ENCODE results near the gene MRPS9.

The MRPS9 gene

DNA sequence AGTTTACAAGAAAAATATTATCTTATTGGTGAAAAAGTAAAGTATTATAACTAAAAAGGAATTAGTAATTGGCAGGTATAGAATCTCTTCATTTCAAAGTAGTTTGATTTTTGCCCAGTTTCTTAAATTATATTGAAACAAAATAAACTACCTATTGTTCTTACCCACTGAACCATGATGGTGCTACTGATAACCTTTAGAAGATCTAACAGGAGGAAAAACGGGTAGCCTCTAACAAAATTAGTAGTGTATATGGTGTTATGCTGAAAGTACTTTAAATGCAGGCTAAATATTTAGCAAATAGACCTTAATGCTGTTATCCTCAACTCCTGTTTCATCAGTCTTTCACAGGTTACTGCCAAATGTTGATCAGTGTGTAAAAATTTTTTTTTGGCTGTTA lies 19.1 kb downstream of the MRPS9 start:
- FAIRE-seq (no peak), DNase-seq (ENCODE audit: insufficient read length) (no peak)
- TF ChIP-seq POLR2AphosphoS5 (IDR thresholded peaks at IDR 0.05; ENCODE audit: low read depth, low read length) = no peak
- no peak for TF ChIP-seq TAF1 (IDR thresholded peaks at IDR 0.05; ENCODE audit: borderline replicate concordance, low read depth, low read length)
- no peak for TF ChIP-seq POLR2A (IDR thresholded peaks at IDR 0.05; ENCODE audit: low read depth, low read length)

DNA sequence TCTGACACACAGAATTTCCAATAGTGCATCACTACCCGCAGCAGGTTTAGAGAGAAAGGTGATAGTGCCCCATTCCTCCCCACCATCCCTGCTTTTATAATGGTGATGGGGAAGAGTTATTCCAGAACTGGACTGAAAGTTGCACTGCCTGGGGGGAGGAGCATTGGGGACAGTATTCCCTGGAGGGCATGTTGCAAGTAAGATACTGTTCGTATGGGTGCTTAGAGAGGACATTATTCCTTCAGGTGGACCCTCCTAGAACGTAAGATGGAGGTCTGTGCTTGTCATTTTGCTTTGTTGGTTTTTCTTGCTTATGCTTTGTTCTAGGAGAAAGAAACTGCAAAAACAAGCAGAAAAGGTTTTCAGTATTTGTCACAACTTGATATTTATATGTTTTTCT lies 23.7 kb downstream of the MRPS9 start:
- DNase-seq (ENCODE audit: insufficient read length) (no peak), FAIRE-seq (no peak)
- TF ChIP-seq TAF1 (IDR thresholded peaks at IDR 0.05; ENCODE audit: borderline replicate concordance, low read depth, low read length) = no peak
- TF ChIP-seq POLR2AphosphoS5 (IDR thresholded peaks at IDR 0.05; ENCODE audit: low read depth, low read length) = no peak
- TF ChIP-seq POLR2A (IDR thresholded peaks at IDR 0.05; ENCODE audit: low read depth, low read length) = no peak

DNA sequence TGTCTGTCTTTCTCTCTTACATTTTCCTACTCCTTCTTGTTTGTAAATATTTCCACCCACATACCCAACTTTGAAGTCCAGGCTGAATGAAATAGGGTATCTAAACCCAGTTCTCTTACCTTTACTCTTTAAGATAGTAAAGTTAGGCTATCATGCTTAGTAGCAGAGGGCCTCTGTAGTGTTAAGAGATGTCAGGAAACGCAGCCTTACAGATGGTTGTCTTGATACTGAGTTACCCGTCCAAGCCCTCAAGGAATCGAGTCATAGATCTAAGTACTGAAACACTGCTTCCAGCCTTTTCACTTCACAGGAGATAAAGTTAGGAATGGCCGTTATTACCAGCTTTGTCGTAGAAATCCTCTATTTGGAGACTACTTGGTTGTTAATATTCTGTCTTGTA lies 24.3 kb downstream of the MRPS9 start:
- FAIRE-seq (no peak), DNase-seq (ENCODE audit: insufficient read length) (no peak)

DNA sequence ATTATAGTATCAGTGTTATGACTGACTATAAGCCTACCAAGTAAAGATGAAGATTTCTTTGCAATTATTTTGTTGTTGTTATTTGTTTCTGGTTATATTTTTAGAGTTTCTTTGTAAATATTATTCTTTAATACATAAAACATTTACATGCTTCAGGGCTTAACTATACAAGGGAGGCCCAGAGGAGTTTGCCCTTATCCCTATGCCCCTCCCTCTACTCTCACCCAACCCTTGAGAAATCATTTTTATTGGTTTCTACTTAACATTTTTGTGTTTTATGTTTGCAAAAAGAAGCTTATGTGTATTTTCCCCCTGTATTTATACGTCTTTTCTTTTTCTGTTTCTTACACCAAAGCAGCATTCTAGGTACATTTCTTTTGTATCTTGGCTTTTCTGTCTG lies 30.5 kb downstream of the MRPS9 start:
- FAIRE-seq (no peak), DNase-seq (ENCODE audit: insufficient read length) (no peak)
- TF ChIP-seq POLR2A (IDR thresholded peaks at IDR 0.05; ENCODE audit: low read depth, low read length) = no peak
- TF ChIP-seq POLR2AphosphoS5 (IDR thresholded peaks at IDR 0.05; ENCODE audit: low read depth, low read length) = no peak
- no peak for TF ChIP-seq TAF1 (IDR thresholded peaks at IDR 0.05; ENCODE audit: borderline replicate concordance, low read depth, low read length)

More for the DNA sequence above, 24.3 kb downstream of the MRPS9 start:
- TF ChIP-seq POLR2AphosphoS5 (IDR thresholded peaks at IDR 0.05; ENCODE audit: low read depth, low read length) (no peak), POLR2A (IDR thresholded peaks at IDR 0.05; ENCODE audit: low read depth, low read length) (no peak), TAF1 (IDR thresholded peaks at IDR 0.05; ENCODE audit: borderline replicate concordance, low read depth, low read length) (no peak)

DNA sequence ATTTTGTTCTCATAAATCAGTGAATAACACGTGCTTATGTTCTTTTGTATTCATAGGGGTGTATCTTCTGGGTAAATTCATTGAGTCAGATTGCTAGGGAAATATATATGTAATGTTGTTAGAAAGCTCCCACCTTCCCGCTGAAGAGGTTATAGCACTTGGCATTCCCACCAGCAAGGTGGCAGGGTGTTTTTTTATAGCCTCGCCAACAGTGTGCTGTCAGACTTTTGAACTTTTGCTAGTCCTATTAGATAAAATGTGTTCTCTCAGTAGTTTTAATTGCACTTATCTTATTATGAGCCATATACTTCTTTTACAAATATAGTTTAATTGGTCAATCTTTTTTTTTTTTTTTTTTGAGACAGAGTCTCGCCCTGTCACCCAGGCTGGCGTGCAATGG lies 31.0 kb downstream of the MRPS9 start:
- no peak for TF ChIP-seq TAF1 (IDR thresholded peaks at IDR 0.05; ENCODE audit: borderline replicate concordance, low read depth, low read length)
- TF ChIP-seq POLR2AphosphoS5 (IDR thresholded peaks at IDR 0.05; ENCODE audit: low read depth, low read length) = no peak
- FAIRE-seq = no peak
- no peak for DNase-seq (ENCODE audit: insufficient read length)

DNA sequence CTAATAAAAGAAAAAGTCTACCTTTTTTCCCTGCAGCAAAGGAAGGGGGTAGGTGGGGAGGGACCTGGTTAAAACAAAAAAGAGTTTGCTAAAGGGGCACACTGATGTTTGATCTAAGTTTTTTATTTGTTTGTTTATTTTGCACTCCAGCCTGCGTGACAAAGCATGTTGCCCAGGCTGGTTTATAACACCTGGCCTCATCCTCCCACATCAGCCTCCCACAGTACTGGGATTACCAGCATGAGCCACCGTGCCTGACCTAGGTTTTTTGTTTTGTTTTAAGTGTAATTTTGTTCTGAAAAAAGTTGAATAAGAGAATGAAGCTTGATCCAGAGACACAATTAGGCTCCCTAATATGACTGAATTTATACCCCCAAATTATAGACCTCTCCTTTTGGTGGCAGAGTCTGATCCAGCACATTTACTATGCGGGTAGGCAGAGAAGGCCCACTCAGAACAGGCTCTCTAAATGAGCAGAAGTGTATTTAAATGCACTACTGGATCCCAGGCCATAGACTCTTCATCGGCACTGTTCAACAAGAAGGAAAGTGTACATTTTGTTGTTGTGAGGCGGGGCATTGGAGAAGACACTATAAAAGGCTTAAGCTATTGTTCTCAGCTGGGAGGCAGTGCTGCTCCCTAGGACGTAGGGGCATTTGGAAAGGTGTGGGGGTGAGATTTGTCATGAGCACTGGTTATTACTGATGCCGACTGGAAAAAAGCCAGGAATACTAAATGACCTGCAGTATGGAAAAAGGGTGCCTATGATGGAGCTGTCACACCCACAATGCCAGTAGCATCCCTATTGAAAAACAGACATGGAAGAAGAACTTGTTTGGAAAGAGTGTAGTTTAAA lies 32.4 kb downstream of the MRPS9 start:
- TF ChIP-seq TAF1 (IDR thresholded peaks at IDR 0.05; ENCODE audit: borderline replicate concordance, low read depth, low read length) = no peak
- TF ChIP-seq POLR2A (IDR thresholded peaks at IDR 0.05; ENCODE audit: low read depth, low read length) = no peak
- no peak for TF ChIP-seq POLR2AphosphoS5 (IDR thresholded peaks at IDR 0.05; ENCODE audit: low read depth, low read length)
- no peak for FAIRE-seq
- DNase-seq (ENCODE audit: insufficient read length) = no peak

DNA sequence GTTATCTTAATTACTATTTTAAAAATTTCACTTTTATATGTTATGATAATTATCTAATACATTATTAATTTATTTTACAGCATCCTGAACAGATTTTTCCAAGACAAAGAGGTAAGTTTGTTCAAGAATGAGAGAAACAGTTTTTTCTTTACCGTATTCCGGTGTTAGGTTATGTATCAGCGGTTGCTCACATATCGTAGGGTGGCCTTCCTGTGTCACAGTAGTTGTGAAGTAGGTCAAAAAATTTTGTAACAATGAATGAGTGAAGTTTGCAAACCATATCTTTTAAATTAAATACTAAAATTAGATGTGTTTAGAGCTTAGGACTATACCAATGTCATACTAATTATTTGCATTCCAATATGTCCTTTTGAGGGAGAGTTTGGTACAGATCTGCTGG lies 33.5 kb downstream of the MRPS9 start:
- TF ChIP-seq POLR2AphosphoS5 (IDR thresholded peaks at IDR 0.05; ENCODE audit: low read depth, low read length) (no peak), POLR2A (IDR thresholded peaks at IDR 0.05; ENCODE audit: low read depth, low read length) (no peak), TAF1 (IDR thresholded peaks at IDR 0.05; ENCODE audit: borderline replicate concordance, low read depth, low read length) (no peak)
- DNase-seq (ENCODE audit: insufficient read length) (no peak), FAIRE-seq (no peak)

DNA sequence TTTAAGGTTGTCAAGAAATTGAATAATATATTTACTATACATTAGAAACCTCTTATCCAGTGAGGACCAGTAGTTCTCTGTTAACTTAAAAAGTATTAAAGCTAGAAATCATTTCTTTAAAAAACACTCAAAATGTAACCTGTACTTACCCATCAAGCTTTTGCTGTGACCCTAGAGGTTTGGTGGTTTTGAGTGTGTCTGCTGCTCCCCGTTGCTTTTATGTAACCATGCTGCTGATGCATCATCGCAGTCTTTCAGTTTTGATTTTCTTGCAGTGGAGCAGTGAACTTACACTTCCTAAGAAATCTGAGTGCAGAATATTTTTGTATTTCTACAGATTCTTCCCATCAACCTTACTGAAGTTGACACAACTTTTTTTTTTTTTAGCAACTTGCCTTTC lies 34.2 kb downstream of the MRPS9 start:
- TF ChIP-seq TAF1 (IDR thresholded peaks at IDR 0.05; ENCODE audit: borderline replicate concordance, low read depth, low read length) (no peak), POLR2A (IDR thresholded peaks at IDR 0.05; ENCODE audit: low read depth, low read length) (no peak), POLR2AphosphoS5 (IDR thresholded peaks at IDR 0.05; ENCODE audit: low read depth, low read length) (no peak)
- no peak for DNase-seq (ENCODE audit: insufficient read length)
- FAIRE-seq = peak; percentile 51

DNA sequence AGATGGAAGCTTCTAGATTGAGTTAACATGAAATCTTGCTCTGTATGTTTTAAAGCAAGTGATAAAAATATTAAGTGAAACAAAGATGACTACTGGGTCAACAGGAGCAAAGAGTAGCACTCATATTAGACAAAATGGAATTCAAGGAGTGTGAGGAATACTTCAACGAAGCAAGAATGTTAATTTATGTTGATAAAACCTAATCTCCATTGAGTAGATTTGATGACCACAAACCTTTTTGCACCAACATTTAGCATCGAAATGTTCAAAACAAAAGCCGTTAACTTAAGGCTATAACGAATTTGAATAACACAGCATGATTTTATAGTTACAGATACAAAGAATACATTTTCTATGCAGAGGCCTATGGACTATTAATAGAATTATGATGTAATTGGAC lies 35.7 kb downstream of the MRPS9 start:
- no peak for TF ChIP-seq POLR2AphosphoS5 (IDR thresholded peaks at IDR 0.05; ENCODE audit: low read depth, low read length)
- no peak for TF ChIP-seq TAF1 (IDR thresholded peaks at IDR 0.05; ENCODE audit: borderline replicate concordance, low read depth, low read length)
- no peak for TF ChIP-seq POLR2A (IDR thresholded peaks at IDR 0.05; ENCODE audit: low read depth, low read length)
- no peak for DNase-seq (ENCODE audit: insufficient read length)
- peak; percentile 30 for FAIRE-seq

DNA sequence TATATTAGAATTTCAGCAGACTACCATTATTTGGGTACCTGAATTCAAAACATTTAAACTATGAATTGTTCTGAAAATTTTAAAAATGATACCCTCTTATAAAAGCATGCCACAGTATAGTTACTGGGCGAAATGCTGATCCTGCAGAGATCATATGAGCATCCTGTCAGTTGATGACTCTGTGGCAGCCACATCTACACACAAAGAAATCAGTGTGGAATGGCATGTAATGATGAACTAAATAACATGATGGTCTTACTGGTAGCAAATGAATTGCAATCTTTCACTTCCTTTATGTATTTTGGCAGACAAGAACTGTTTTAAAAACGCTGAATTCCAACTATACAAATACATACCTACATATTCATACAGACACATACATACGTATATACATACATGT lies 38.3 kb downstream of the MRPS9 start:
- no peak for FAIRE-seq

DNA sequence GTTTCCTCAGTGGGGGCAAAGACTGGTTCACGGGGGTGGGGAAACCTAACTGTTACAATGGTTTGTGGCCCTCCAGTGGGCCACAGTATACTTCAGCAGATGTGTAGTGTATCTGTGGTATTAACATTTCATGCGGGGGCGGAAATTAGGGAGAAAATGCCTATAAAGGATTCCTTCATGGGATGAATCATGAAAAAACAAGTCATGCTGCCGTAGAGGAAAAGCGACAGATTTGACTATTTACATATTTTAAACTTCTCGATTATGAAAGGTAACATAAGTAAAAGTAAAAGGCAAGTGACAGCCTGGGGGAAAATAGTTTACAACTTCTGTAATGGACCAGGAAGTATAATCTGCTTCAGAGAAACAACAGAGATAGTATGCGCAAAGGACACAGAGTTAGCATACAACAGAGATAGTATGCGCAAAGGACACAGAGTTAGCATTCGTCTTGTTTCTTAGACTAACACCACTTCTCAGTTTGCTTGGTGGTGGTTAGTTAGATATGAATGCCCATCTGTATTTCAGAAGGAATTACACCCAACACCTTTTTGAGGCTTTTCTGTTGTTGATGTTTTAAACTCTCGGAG lies 41.1 kb downstream of the MRPS9 start:
- DNase-seq (ENCODE audit: insufficient read length) (no peak), FAIRE-seq (no peak)
- TF ChIP-seq TAF1 (IDR thresholded peaks at IDR 0.05; ENCODE audit: borderline replicate concordance, low read depth, low read length) (no peak), POLR2A (IDR thresholded peaks at IDR 0.05; ENCODE audit: low read depth, low read length) (no peak), POLR2AphosphoS5 (IDR thresholded peaks at IDR 0.05; ENCODE audit: low read depth, low read length) (no peak)

More for the DNA sequence above, 38.3 kb downstream of the MRPS9 start:
- DNase-seq (ENCODE audit: insufficient read length) = no peak
- no peak for TF ChIP-seq TAF1 (IDR thresholded peaks at IDR 0.05; ENCODE audit: borderline replicate concordance, low read depth, low read length)
- TF ChIP-seq POLR2A (IDR thresholded peaks at IDR 0.05; ENCODE audit: low read depth, low read length) = no peak
- TF ChIP-seq POLR2AphosphoS5 (IDR thresholded peaks at IDR 0.05; ENCODE audit: low read depth, low read length) = no peak

DNA sequence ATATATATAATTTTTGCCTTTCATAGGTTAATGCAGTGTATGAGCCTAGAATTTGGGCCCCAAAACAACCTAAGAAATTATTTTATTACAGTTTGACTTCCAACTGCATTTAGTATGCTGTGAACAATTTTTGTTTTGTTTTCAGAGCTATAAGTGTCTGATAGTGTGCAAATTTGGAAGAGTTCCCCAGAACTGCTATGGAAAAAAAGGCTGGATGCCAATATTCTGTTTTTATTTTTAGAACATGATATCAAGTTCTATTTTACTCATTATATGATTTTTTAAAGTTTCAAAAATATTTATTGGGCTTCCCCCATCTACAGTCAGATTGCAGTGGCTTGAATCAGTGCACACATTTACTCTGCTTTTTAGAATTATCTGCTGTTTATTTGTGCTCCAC lies 42.6 kb downstream of the MRPS9 start:
- DNase-seq (ENCODE audit: insufficient read length) (no peak), FAIRE-seq (no peak)
- no peak for TF ChIP-seq POLR2AphosphoS5 (IDR thresholded peaks at IDR 0.05; ENCODE audit: low read depth, low read length)
- no peak for TF ChIP-seq POLR2A (IDR thresholded peaks at IDR 0.05; ENCODE audit: low read depth, low read length)
- TF ChIP-seq TAF1 (IDR thresholded peaks at IDR 0.05; ENCODE audit: borderline replicate concordance, low read depth, low read length) = no peak
